Right atrium auricular region (tissue), 2 donors: ENCODE measurements around the gene KCNQ1. TPM values are rescaled to one million over a fixed set of nuclear protein-coding genes. Genes with fewer than 3 reads are reported as not detected.
A peak's percentile ranks its signal among the peaks of the same experiment; 100 is the strongest.

Experiments
- DNase-seq: peaks from one replicate; pipeline ENCODE4 v3.0.0-alpha.2; 2019; ENCODE audit warnings: low spot score
- H3K27ac ChIP-seq, 2 donors: fragments of 200-600 bp; sonication (generic); 1 replicate in 1 of 2; 2 replicates in 1 of 2; pipeline ENCODE4 v1.5.1; 2016 to 2019
- H3K27me3 ChIP-seq, 2 donors: fragments of 200-600 bp; sonication (generic); one replicate each; pipeline versions ENCODE4 v1.5.1 to v1.6.0; 2017 to 2019
- H3K36me3 ChIP-seq: fragments of 200-600 bp; sonication (generic); one replicate; pipeline ENCODE4 v1.5.1; 2016
- H3K4me1 ChIP-seq, 2 donors: fragments of 200-600 bp; sonication (generic); one replicate each; pipeline versions ENCODE4 v1.5.1 to v1.6.0; 2017 to 2019
- H3K4me3 ChIP-seq, 2 donors: fragments of 200-600 bp; sonication (generic); 1 replicate in 1 of 2; 2 replicates in 1 of 2; pipeline ENCODE4 v1.5.1; 2017 to 2019; ENCODE audit warnings: mild to moderate bottlenecking in 1 of 2, moderate library complexity in 1 of 2
- H3K9me3 ChIP-seq, 2 donors: fragments of 200-600 bp; sonication (generic); one replicate each; pipeline ENCODE4 v1.5.1; 2019
- CTCF ChIP-seq, 2 donors: fragments of 200-600 bp; sonication (generic); IDR thresholded peaks; one replicate each; pipeline ENCODE4 v1.5.1; 2019; ENCODE audit warnings: antibody characterized with exemption in 2 of 2
- total RNA-seq, 2 donors: library from RNA; depleted of rRNA; stranded (reverse); fragments of >200 nt; gene quantifications; one replicate each; pipeline ENCODE4 v1.1.0, GENCODE V29; 2016

The KCNQ1 gene
- total RNA-seq, 2 donors from 2014 or later: 12.7 to 25.1 TPM

DNA sequence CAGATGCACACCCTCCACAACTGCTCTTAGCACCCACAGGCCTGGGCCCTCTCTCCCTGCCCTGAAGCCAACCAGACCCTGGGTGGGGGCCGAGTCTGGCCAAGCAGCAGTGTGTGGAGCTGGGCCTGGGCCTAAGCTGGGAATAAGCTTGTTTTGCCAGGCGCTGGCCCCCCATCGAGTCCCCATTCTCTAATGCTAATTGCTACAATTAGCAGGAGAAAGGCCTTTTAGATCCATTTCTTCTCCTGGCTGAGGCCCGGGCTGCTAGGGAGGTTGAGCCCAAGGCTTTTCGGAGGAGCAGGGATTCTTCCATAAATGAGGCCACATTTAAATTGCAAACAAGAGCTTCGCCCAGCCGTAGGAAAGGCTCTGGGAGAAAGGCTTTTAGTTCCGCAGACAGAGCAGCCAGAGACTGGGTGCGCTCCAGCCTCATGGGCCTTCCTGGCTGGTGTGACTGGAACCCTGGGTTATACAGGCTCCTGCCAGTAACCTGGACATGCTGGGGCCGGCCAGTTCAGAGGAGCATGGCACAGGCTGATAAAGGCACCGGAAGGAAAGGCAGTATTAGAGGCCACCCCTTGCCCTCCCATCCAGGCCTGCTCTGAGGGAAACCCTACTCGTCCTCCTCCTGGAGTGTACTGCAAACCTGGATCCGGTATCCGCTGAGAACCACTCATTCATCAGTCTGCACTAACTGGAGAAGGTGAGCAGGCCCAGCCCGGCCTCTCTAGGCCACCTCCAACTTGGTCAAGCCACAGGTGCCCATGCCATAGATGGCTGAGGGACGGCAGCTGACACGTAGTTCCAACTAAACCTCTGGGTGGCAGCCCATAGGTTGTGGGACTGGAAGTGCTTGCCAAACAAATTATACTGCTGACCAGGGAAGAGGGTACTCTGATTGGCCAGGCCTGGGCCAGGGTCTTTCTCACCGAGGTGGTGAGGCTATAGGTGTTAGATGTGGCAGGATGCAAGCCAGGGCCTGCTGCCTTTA is 248.8 kb downstream of the KCNQ1 start:
- Histone ChIP-seq H3K9me3 (no peaks in the 10 kb centered on the region), H3K4me3 (no peak overlapping the region), H3K36me3 (no peaks in the 10 kb centered on the region), H3K27ac (no peak overlapping the region), H3K4me1 (peaks cover 0 to 78% of the 10 kb centered on the region in 2 donors), H3K27me3 (no peaks in the 10 kb centered on the region)
- no peak for TF ChIP-seq CTCF (IDR thresholded peaks at IDR 0.05)
- DNase-seq: no peak

DNA sequence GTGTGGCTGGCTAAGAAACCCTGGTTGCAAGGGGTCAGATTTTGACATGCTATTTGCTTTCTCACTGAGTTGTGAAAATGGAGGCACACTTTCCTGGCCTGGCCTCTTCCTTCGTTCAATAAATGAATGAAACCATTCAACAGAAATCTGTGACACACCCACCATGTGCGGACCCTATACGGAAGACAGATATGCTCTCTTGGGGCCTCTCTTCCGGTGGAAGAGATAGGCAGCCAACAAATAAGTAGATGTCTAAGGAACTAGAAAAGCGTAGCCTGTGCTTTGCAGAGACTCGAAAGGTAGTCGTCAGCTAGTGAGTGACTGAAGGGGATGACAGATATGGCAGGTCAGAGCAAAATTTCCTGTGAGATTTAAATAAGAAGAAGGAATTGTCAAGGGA is 249.7 kb downstream of the KCNQ1 start:
- TF ChIP-seq CTCF (IDR thresholded peaks at IDR 0.05): no peak
- Histone ChIP-seq H3K4me1 (peaks cover 0 to 69% of the 10 kb centered on the region in 2 donors), H3K9me3 (no peaks in the 10 kb centered on the region), H3K4me3 (no peak overlapping the region), H3K27ac (no peak overlapping the region), H3K27me3 (no peaks in the 10 kb centered on the region), H3K36me3 (no peaks in the 10 kb centered on the region)
- no peak for DNase-seq

DNA sequence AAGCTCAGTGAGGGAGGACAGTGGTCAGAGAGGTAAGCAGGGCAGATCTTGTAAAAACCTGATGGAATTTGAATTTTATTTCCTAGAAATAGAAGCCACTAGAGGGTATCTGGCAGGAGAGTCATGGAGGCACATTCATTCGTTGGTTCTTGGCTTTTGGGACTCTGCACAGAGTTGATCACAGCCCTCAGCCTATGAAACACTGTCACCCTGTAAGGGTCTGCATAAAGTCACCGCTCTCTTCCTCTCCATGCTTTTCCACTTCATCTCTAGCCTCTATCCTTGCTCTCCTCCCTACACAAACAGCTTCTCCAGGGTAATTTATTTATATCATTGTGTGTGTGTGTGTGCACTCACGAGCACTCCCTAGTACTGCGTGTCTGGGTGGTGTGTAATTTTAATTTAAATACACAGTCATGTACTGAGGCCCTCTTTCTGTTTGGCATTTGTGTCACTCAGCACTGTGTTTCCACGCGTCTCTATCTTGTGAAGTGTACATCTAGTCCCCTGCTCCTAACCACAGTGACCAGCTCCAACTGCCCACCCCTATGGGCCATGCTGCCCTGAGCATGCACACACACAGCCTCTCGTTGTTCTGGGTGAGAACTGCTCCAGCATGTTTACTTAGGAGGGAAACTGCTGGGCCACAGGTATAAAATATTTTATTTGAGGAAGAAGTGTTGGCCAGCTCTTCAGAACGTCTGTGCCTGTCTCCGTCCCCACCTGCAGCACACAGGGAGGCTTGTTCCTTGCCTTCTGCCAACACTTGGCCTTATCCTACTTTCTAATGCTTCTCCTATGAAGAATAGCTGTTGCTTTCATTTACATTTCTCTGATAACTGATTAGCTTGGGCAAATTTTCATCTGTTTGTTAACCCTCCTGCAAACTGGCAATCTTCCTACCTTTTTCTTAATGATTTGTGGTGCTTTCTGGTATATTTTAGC is 250.5 kb downstream of the KCNQ1 start:
- no peaks in the 10 kb centered on the region for H3K36me3 ChIP-seq
- no peak for TF ChIP-seq CTCF (IDR thresholded peaks at IDR 0.05)
- no peak overlapping the region for H3K27ac ChIP-seq
- no peak for DNase-seq
- H3K4me3 ChIP-seq: no peak overlapping the region
- H3K4me1 ChIP-seq: peaks cover 0 to 61% of the 10 kb centered on the region in 2 donors
- H3K27me3 ChIP-seq: no peaks in the 10 kb centered on the region
- no peaks in the 10 kb centered on the region for H3K9me3 ChIP-seq

DNA sequence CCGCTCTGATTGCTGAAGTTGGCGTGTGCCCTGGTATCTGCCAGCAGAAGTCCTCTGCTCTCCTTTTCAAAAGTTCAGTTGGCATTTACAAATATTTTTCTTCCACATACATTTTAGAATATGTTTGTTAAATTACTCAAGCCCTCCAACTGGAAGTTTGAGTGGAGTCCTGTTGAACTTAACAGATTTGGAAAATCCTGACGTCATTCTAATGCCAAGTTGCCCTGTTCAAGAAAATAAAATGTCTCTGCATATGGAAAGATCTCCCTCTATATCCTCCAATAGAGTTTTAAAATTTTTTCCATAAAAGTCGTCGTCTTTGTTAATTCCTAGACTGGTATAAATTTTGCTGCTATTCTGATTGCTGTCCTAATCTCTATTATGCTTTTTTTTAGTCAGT is 251.6 kb downstream of the KCNQ1 start:
- H3K4me1 ChIP-seq: peaks cover 0 to 49% of the 10 kb centered on the region in 2 donors
- DNase-seq: no peak
- H3K36me3 ChIP-seq: no peaks in the 10 kb centered on the region
- no peaks in the 10 kb centered on the region for H3K27me3 ChIP-seq
- no peak for TF ChIP-seq CTCF (IDR thresholded peaks at IDR 0.05)
- H3K27ac ChIP-seq: no peak overlapping the region
- no peak overlapping the region for H3K4me3 ChIP-seq
- no peaks in the 10 kb centered on the region for H3K9me3 ChIP-seq

DNA sequence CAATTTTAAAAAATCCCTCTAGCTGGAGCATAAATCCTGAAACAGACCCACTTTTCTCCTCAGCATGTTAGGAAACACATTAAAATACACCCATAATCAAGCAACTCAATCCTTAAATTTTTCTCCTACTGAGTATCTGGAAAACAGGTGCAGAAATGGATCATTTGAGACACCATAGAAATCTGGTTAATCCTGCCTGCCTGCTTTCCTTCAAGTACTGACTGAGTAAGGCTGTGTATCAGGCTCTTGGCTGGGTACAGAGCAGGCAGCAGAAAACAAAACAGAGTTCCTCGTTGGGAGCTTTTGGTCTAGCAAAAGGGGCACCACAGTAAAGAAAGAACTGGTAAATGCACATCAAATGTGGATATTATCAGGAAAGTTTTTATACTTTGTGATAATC is 253.1 kb downstream of the KCNQ1 start:
- no peak for TF ChIP-seq CTCF (IDR thresholded peaks at IDR 0.05)
- DNase-seq: no peak
- Histone ChIP-seq H3K27ac (no peak overlapping the region), H3K4me1 (peaks cover 0 to 42% of the 10 kb centered on the region in 2 donors), H3K36me3 (no peaks in the 10 kb centered on the region), H3K9me3 (no peaks in the 10 kb centered on the region), H3K27me3 (no peaks in the 10 kb centered on the region), H3K4me3 (peak overlapping the region in 1 of 2 donors; percentile 70)
